ENCODE data around the gene CRELD2.

DNA sequence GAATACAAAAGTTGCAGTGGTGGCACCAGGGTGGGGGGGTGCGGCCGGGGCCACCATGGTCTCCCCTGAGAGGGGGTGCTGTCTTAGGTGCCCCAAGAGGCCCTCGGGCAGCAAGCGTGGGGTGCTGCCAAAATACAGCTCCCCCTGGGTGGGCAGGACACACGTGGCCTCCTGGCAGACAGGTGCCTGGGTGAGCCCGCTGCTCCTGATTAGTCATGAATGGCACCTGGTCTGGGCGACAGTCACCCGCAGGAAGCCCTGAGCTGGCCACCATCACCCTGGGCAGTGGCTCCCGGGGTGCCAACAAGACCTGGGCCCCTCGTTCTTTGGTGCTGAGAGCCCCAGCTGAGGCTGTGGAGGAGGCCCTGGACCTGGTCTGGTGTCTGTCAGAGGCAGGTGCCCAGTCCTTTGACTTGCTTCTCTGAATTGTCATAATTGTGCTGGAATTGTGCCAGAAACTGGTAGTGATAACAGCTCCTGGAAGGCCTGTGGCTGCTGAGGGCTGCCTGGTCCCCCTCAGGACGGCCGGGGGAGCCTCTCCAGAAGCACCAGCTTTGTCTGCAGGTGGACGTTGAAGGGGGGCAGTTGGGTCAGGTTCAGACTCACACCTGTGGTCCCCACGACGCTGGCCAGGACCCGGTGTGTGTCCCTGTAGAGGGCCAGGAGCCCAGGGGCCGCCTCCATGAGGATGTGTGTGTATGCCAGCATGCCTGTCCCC lies 15.0 kb upstream of the CRELD2 start:
- TF ChIP-seq, protein P1, sequence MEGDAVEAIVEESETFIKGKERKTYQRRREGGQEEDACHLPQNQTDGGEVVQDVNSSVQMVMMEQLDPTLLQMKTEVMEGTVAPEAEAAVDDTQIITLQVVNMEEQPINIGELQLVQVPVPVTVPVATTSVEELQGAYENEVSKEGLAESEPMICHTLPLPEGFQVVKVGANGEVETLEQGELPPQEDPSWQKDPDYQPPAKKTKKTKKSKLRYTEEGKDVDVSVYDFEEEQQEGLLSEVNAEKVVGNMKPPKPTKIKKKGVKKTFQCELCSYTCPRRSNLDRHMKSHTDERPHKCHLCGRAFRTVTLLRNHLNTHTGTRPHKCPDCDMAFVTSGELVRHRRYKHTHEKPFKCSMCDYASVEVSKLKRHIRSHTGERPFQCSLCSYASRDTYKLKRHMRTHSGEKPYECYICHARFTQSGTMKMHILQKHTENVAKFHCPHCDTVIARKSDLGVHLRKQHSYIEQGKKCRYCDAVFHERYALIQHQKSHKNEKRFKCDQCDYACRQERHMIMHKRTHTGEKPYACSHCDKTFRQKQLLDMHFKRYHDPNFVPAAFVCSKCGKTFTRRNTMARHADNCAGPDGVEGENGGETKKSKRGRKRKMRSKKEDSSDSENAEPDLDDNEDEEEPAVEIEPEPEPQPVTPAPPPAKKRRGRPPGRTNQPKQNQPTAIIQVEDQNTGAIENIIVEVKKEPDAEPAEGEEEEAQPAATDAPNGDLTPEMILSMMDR (IDR thresholded peaks at IDR 0.05), result no peak
- TF ChIP-seq POLR2A (IDR thresholded peaks at IDR 0.05), result no peak
